ENCODE data around the gene TLK2. TPM values are rescaled to one million over a fixed set of nuclear protein-coding genes. Genes with fewer than 3 reads are reported as not detected.
"Not testable (repeated sequence)": the region's sequence is repeated elsewhere in the genome, so short reads cannot be mapped to it uniquely, and the experiment has no call there.

Gene TLK2
- total RNA-seq, 5 donors from 2014 or later (not counting 1 experiment from before 2014, with no cell fraction given), result 46.8 to 82.2 (median 54.7) TPM

DNA sequence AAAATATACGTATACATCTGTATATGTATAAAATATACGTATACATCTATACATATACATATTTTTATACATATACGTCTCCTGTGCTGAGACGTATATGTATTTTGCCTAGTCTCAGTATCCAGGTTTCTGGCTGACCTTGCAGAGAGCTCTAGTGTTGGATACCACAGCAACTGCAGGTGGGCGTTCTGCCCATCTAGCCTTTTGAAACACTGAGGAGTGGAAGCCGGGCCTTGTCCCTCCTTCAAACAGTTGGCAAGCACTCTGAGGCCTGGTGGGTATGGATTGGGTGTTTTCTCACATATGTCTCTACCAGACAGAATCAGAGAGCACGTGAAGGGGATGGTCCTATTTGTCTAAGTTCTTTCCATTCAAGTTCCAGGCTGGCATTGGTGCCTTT is 109.5 kb downstream of the TLK2 start:
- H3K27ac Mint-ChIP-seq, result no peak overlapping the region
- no peak for ATAC-seq (replicated peaks in 1 of 4)
- no peaks in the 10 kb centered on the region for H3K9me3 Mint-ChIP-seq

DNA sequence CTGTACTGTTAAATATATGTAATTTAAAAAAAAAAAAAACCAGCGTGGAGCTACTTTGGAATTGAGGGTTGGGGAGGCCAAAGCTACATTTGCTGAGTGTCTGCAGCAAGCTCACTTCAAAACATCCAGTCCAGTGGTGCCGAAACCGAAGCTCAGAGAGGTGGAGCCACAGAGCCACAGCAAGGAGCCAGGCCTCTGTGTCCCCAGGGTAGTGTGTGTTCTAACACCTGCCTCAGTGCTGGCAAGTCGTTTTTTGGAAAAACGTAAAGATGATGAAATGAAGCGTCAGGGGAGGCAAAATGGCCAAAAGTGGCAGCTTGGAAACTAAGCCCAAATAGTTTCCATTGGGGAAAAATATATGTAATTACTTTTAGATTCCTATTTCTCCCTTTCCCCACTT is 112.7 kb downstream of the TLK2 start:
- no peak for DNase-seq

More for the DNA sequence above, 109.5 kb downstream of the TLK2 start:
- no peak for DNase-seq
- Mint-ChIP-seq H3K36me3 (peaks cover 35% of the 10 kb centered on the region), H3K4me1 (no peaks in the 10 kb centered on the region), H3K27me3 (no peaks in the 10 kb centered on the region), H3K4me3 (no peak overlapping the region)
- Histone ChIP-seq H3K36me3 (ENCODE audit: control insufficient read depth in 2 of 2, extremely low read depth in 1 of 2, insufficient read depth in 1 of 2, low read length in 1 of 2) (peaks cover 13 to 51% of the 10 kb centered on the region in 2 donors), H3K4me1 (ENCODE audit: control insufficient read depth in 1 of 2, extremely low read depth in 1 of 2, insufficient read depth in 2 of 2, low read length in 2 of 2) (no peaks in the 10 kb centered on the region), H3K9me3 (no peaks in the 10 kb centered on the region), H3K27me3 (replicated peaks in 1 of 2; ENCODE audit: control insufficient read depth in 2 of 2, extremely low read depth in 1 of 2, insufficient read depth in 2 of 2, low read length in 1 of 2) (no peaks in the 10 kb centered on the region), H3K27ac (ENCODE audit: low read length) (no peak overlapping the region), H3K4me3 (ENCODE audit: control insufficient read depth in 1 of 2, extremely low read depth in 1 of 2, low read length in 1 of 2) (no peak overlapping the region)
- 94% methylated on average over 2 of the region's 7 CpGs for WGBS (ENCODE audit: insufficient coverage)
- CTCF ChIA-PET, result no interaction called here
- POLR2A ChIA-PET, result no interaction called here

DNA sequence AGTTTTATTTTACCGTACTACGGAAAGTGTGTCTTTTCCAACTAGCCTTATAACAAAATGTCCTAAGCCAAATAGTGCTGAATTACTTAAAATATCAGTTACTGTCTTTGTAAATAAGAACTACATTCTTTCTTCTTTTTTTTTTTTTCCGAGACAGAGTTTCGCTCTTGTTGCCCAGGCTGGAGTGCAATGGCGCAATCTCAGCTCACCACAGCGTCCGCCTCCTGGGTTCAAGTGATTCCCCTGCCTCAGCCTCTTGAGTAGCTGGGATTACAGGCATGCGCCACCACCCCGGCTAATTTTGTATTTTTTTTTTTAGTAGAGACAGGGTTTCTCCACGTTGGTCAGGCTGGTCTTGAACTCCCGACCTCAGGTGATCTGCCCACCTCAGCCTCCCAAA is 113.2 kb downstream of the TLK2 start:
- H3K27ac ChIP-seq (ENCODE audit: low read length); H3K4me1 ChIP-seq (ENCODE audit: control insufficient read depth in 1 of 2, extremely low read depth in 1 of 2, insufficient read depth in 2 of 2, low read length in 2 of 2); H3K4me3 Mint-ChIP-seq; H3K4me3 ChIP-seq (ENCODE audit: control insufficient read depth in 1 of 2, extremely low read depth in 1 of 2, low read length in 1 of 2); H3K9me3 ChIP-seq; H3K27me3 Mint-ChIP-seq; H3K9me3 Mint-ChIP-seq; H3K27ac Mint-ChIP-seq; H3K4me1 Mint-ChIP-seq; ATAC-seq (replicated peaks in 1 of 4); POLR2A ChIA-PET; DNase-seq; H3K27me3 ChIP-seq (replicated peaks in 1 of 2; ENCODE audit: control insufficient read depth in 2 of 2, extremely low read depth in 1 of 2, insufficient read depth in 2 of 2, low read length in 1 of 2); CTCF ChIA-PET: not testable (repeated sequence)
- 0% methylated on average over 1 of the region's 11 CpGs for WGBS (ENCODE audit: insufficient coverage)
- H3K36me3 Mint-ChIP-seq, result peaks cover 54% of the 10 kb centered on the region
- peaks cover 22 to 56% of the 10 kb centered on the region in 2 donors for H3K36me3 ChIP-seq (ENCODE audit: control insufficient read depth in 2 of 2, extremely low read depth in 1 of 2, insufficient read depth in 1 of 2, low read length in 1 of 2)

More for the DNA sequence above, 112.7 kb downstream of the TLK2 start:
- Mint-ChIP-seq H3K27ac (no peak overlapping the region), H3K4me3 (no peak overlapping the region), H3K4me1 (no peaks in the 10 kb centered on the region), H3K36me3 (peaks cover 49% of the 10 kb centered on the region), H3K9me3 (no peaks in the 10 kb centered on the region), H3K27me3 (no peaks in the 10 kb centered on the region)
- Histone ChIP-seq H3K27me3 (replicated peaks in 1 of 2; ENCODE audit: control insufficient read depth in 2 of 2, extremely low read depth in 1 of 2, insufficient read depth in 2 of 2, low read length in 1 of 2) (no peaks in the 10 kb centered on the region), H3K4me1 (ENCODE audit: control insufficient read depth in 1 of 2, extremely low read depth in 1 of 2, insufficient read depth in 2 of 2, low read length in 2 of 2) (no peaks in the 10 kb centered on the region), H3K36me3 (ENCODE audit: control insufficient read depth in 2 of 2, extremely low read depth in 1 of 2, insufficient read depth in 1 of 2, low read length in 1 of 2) (peaks cover 20 to 56% of the 10 kb centered on the region in 2 donors), H3K4me3 (ENCODE audit: control insufficient read depth in 1 of 2, extremely low read depth in 1 of 2, low read length in 1 of 2) (no peak overlapping the region), H3K27ac (ENCODE audit: low read length) (no peak overlapping the region), H3K9me3 (no peaks in the 10 kb centered on the region)
- no peak for ATAC-seq (replicated peaks in 1 of 4)
- WGBS (ENCODE audit: insufficient coverage), result 100% methylated on average over 2 of the region's 6 CpGs
- ChIA-PET CTCF (no interaction called here), POLR2A (no interaction called here)

DNA sequence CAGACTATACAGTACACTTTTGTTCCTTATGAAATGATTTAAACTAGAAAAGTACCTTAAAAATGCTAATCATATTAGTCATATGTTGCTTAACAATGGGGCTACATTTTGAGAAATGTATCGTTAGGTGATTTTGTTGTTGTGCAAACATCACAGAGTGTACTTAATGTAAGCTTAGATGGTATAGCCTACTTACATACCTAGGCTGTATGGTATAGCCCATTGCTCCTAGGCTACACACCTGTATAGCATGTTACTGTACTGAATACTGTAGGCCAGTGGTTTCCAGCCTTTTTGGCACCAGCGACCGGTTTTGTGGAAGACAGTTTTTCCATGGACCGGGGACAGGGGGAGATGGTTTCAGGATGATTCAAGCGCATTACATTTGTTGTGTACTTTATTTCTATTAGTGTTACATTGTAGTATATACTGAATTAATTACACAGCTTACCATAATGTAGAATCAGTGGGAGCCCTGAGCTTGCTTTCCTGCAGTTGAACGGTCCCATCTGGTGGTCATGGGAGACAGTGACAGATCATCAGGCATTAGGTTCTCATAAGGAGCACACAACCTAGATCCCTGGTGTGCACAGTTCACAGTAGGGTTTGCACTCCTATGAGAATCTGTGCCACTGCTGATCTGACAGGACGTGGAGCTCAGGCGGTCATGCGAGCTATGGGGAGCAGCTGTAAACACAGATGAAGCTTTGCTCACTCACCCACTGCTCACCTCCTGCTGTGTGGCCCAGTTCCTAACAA is 113.9 kb downstream of the TLK2 start:
- DNase-seq (no peak), ATAC-seq (replicated peaks in 1 of 4) (no peak)
- Mint-ChIP-seq H3K27ac (no peak overlapping the region), H3K36me3 (peaks cover 55% of the 10 kb centered on the region), H3K9me3 (peaks cover 0 to 3% (median 0%) of the 10 kb centered on the region in 3 donors), H3K4me3 (no peak overlapping the region), H3K4me1 (no peaks in the 10 kb centered on the region), H3K27me3 (no peaks in the 10 kb centered on the region)
- no peaks in the 10 kb centered on the region for H3K27me3 ChIP-seq (replicated peaks in 1 of 2; ENCODE audit: control insufficient read depth in 2 of 2, extremely low read depth in 1 of 2, insufficient read depth in 2 of 2, low read length in 1 of 2)
- no peaks in the 10 kb centered on the region for H3K4me1 ChIP-seq (ENCODE audit: control insufficient read depth in 1 of 2, extremely low read depth in 1 of 2, insufficient read depth in 2 of 2, low read length in 2 of 2)
- H3K27ac ChIP-seq (ENCODE audit: low read length), result no peak overlapping the region
- no peaks in the 10 kb centered on the region for H3K9me3 ChIP-seq
- CTCF ChIA-PET, result interaction anchor here in 1 of 2 donors (0.6 kb wide), 2 partner anchors 22 to 40 kb away, joined by 3 to 4 read pairs; no protein-coding TSS in a partner anchor
- 92% methylated on average over 6 of the region's 9 CpGs for WGBS (ENCODE audit: insufficient coverage)
- POLR2A ChIA-PET, result no interaction called here
- peaks cover 19 to 54% of the 10 kb centered on the region in 2 donors for H3K36me3 ChIP-seq (ENCODE audit: control insufficient read depth in 2 of 2, extremely low read depth in 1 of 2, insufficient read depth in 1 of 2, low read length in 1 of 2)
- no peak overlapping the region for H3K4me3 ChIP-seq (ENCODE audit: control insufficient read depth in 1 of 2, extremely low read depth in 1 of 2, low read length in 1 of 2)

DNA sequence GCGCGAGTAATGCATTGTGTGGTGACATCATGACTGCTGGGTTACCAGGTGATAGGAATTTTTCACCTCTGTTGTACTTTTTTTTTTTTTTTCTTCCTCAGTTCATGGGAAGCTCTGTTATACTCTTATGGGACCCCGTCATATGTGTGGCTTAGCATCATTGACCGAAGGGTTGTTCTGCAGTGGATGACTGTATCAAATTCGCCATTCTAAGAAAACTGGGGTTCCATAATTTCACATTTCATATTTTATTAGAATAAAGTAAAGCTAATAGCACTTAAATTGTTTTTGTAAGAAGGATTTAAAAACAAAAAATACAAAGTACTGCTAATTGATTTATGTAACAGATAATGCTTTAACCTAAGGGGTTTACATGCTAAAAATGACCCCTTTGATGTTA is 116.9 kb downstream of the TLK2 start:
- CTCF ChIA-PET, result interaction anchor here (0.6 kb wide), 2 partner anchors 11 to 824 kb away, joined by 3 to 7 read pairs; no protein-coding TSS in a partner anchor
- H3K36me3 ChIP-seq (ENCODE audit: control insufficient read depth in 2 of 2, extremely low read depth in 1 of 2, insufficient read depth in 1 of 2, low read length in 1 of 2), result peaks cover 14 to 61% of the 10 kb centered on the region in 2 donors
- H3K9me3 Mint-ChIP-seq, result peaks cover 0 to 3% (median 0%) of the 10 kb centered on the region in 3 donors

DNA sequence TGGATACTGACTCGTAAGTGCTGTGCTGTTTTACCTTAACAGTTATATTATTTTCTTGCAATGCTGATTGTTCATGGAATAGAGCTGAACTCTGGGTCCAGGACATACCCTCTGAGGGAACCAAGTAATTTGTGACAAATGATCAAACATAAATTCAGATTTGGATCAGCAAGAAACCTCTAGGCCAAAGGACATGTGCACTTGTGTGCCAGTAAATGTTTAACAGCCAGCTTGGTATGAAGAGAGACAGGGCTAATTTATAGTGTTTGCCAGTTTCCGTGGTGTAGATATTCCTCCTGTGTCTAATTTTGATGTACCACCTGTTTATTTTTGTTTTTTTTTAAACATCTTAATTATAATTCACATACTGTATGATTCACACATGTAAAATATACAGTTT is 118.0 kb downstream of the TLK2 start:
- no peaks in the 10 kb centered on the region for H3K4me1 ChIP-seq (ENCODE audit: control insufficient read depth in 1 of 2, extremely low read depth in 1 of 2, insufficient read depth in 2 of 2, low read length in 2 of 2)
- no CpG with 5 or more reads among the region's 2 CpGs for WGBS (ENCODE audit: insufficient coverage)
- Mint-ChIP-seq H3K4me1 (peaks cover 0 to 10% (median 0%) of the 10 kb centered on the region in 3 donors), H3K9me3 (peaks cover 0 to 3% (median 0%) of the 10 kb centered on the region in 3 donors), H3K27ac (no peak overlapping the region), H3K4me3 (no peak overlapping the region), H3K36me3 (peaks cover 71% of the 10 kb centered on the region), H3K27me3 (no peaks in the 10 kb centered on the region)
- ChIA-PET CTCF (interaction anchor here in 1 of 2 donors (0.5 kb wide), 1 partner anchor 84 kb away, joined by 4 read pairs; no protein-coding TSS in a partner anchor), POLR2A (no interaction called here)
- H3K9me3 ChIP-seq, result no peaks in the 10 kb centered on the region
- H3K4me3 ChIP-seq (ENCODE audit: control insufficient read depth in 1 of 2, extremely low read depth in 1 of 2, low read length in 1 of 2), result no peak overlapping the region
- H3K27me3 ChIP-seq (replicated peaks in 1 of 2; ENCODE audit: control insufficient read depth in 2 of 2, extremely low read depth in 1 of 2, insufficient read depth in 2 of 2, low read length in 1 of 2), result no peaks in the 10 kb centered on the region
- H3K36me3 ChIP-seq (ENCODE audit: control insufficient read depth in 2 of 2, extremely low read depth in 1 of 2, insufficient read depth in 1 of 2, low read length in 1 of 2), result peaks cover 14 to 72% of the 10 kb centered on the region in 2 donors
- DNase-seq, result no peak
- ATAC-seq (replicated peaks in 1 of 4), result no peak
- H3K27ac ChIP-seq (ENCODE audit: low read length), result no peak overlapping the region

More for the DNA sequence above, 116.9 kb downstream of the TLK2 start:
- DNase-seq, result no peak
- no peaks in the 10 kb centered on the region for H3K27me3 ChIP-seq (replicated peaks in 1 of 2; ENCODE audit: control insufficient read depth in 2 of 2, extremely low read depth in 1 of 2, insufficient read depth in 2 of 2, low read length in 1 of 2)
- Mint-ChIP-seq H3K27me3 (no peaks in the 10 kb centered on the region), H3K36me3 (peaks cover 64% of the 10 kb centered on the region), H3K27ac (no peak overlapping the region), H3K4me1 (peaks cover 0 to 10% (median 0%) of the 10 kb centered on the region in 3 donors), H3K4me3 (no peak overlapping the region)
- WGBS (ENCODE audit: insufficient coverage), result no CpG with 5 or more reads among the region's 5 CpGs
- H3K9me3 ChIP-seq, result no peaks in the 10 kb centered on the region
- H3K27ac ChIP-seq (ENCODE audit: low read length), result no peak overlapping the region
- no peaks in the 10 kb centered on the region for H3K4me1 ChIP-seq (ENCODE audit: control insufficient read depth in 1 of 2, extremely low read depth in 1 of 2, insufficient read depth in 2 of 2, low read length in 2 of 2)
- no peak overlapping the region for H3K4me3 ChIP-seq (ENCODE audit: control insufficient read depth in 1 of 2, extremely low read depth in 1 of 2, low read length in 1 of 2)
- no peak for ATAC-seq (replicated peaks in 1 of 4)
- POLR2A ChIA-PET, result interaction anchor here in 1 of 2 donors (0.6 kb wide), 3 partner anchors 11 to 35 kb away, joined by 3 to 5 read pairs (median 3); no protein-coding TSS in a partner anchor

All from T-cell (primary cell).